Activated T-cell treated with anti-CD3 and anti-CD28 coated beads for 24 hours (primary cell): ENCODE results near the gene OR8K5.
"Not testable (repeated sequence)": the region's sequence is repeated elsewhere in the genome, so short reads cannot be mapped to it uniquely, and the experiment has no call there.

Source experiments
- DNase-seq: peaks from one replicate; pipeline ENCODE4 v3.0.0-alpha.2; 2020; ENCODE audit warnings: low read depth

Gene OR8K5, protein sequence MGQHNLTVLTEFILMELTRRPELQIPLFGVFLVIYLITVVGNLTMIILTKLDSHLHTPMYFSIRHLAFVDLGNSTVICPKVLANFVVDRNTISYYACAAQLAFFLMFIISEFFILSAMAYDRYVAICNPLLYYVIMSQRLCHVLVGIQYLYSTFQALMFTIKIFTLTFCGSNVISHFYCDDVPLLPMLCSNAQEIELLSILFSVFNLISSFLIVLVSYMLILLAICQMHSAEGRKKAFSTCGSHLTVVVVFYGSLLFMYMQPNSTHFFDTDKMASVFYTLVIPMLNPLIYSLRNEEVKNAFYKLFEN

DNA sequence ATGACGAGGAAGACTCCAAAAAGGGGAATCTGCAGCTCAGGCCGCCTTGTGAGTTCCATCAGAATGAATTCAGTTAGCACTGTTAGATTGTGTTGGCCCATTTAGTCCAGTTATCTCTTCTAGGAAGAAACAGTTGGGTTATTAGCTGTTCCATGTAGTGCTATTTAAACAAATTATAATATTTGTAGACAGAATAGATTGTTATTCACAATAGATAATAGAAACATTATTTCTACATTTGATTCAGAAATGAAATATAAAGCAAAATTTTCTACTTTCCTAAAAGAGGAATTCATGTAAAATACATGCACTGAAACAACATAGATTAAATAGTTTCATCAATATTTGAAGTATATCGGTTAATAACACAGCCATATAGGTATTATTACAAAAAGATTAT is at the start of gene OR8K5:
OR8K5 (minus strand) TSS at position 101 of the 400 bp plus-strand sequence; CDS start at position 101, 0 bp downstream.
- DNase-seq = no peak

DNA sequence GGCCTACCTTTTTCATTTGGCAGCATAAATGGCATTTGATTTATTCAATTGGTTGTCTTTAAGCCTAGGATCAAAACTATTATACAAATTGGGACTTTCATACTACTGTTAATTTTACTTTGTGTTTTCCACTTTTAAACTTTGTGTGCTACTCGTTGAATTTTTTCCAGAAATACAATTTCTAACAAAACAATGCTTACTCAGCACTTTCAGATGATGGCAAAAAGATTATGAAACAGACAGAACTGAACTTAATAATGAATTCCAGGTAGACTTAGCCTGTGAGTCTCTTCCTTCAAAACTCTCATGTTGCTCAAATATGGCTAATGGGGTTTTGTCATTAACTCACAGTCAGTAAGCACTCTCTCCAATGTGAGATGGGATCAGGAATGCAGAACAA is 47.7 kb upstream of the OR8K5 start:
- DNase-seq = no peak

DNA sequence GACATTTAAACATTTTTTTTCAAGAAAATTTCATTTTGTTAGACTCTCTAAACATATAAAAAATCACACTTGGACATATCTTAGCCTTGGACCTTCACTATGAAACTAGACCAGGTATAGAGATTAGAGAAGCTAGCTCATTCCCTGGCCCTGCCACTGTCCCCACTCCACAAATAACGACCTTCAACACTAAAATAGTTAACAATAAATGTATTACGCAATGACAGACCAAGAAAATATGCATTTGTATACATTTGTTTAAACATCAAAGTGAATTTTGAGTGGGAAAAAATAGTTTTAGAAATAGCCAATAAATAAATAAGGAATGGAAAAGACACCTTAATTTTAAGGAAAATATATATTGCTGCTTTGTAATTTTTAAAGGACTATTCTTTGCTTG is 37.2 kb upstream of the OR8K5 start:
- no peak for DNase-seq

DNA sequence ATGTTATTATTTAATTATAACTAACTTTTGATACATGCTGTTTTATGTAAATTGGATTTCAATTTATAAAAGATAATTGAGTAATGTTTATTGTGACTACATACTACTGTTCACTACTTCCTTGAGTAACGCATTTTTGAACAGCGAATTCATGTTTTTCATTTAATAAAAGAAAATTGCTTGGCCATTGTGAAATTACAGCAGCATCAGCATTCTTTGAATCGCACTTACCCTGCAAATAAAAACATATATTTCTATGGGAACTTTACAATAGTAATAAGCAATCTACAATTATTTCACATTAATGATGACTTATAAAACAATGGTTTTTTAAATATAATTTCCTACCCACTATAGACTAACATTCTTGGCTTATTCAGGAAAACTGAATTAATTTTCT is 36.6 kb upstream of the OR8K5 start:
- DNase-seq = no peak

DNA sequence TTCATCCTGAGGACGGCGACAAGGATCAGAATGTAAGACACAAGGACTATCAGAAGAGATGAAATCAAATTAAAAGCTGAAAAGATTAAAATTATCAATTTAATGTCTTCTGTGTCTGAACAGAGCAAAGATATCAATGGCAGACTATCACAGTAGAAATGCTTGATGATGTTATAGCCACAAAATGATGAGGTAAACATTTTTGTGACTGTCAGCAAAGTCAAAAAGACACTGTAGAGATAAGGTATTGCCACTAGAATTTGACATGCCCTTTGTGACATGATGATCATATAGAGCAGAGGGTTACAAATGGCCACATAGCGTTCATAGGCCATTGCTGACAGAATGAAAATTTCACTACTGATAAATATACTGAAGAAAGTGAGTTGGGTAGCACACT is 28.5 kb upstream of the OR8K5 start:
- DNase-seq = no peak

DNA sequence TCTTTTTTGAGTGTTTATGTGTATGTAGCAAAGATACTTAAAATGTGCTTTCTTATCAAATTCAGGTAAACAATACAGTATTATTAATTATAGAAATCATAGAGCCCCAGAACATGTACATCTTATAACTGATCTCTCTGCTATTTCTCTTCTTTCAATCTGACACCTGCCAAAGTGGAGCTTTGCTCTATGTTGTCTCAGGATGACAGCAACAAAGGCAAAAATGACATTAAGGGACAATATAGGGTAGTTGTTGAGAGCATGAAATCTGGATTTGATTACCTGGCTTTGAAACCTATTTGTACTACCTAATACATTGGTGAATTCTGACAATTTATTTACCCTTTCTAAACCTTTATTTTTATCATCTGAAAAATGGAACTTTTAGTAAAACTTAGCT is 23.3 kb upstream of the OR8K5 start:
- no peak for DNase-seq

DNA sequence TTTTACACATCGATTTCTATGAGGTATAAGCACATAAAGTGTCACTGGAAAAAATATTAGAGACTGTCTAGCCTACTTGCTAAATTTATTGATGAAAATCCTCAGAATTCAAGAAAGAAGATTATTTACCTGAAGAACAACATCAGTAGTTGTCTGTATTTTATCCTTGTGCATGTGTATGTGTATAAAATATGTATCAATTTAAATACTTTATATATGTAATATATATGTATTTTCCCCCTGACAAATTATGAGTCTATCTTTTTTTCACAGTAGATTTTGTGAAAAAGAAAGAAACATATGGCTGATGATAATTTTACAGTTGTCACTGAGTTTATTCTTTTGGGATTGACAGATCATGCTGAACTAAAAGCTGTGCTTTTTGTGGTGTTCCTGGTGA is 16.2 kb upstream of the OR8K5 start, which contains the start of gene OR5J2:
OR5J2 (plus strand) TSS at position 301 of the 400 bp plus-strand sequence; CDS start at position 301, 0 bp downstream.
- no peak for DNase-seq

DNA sequence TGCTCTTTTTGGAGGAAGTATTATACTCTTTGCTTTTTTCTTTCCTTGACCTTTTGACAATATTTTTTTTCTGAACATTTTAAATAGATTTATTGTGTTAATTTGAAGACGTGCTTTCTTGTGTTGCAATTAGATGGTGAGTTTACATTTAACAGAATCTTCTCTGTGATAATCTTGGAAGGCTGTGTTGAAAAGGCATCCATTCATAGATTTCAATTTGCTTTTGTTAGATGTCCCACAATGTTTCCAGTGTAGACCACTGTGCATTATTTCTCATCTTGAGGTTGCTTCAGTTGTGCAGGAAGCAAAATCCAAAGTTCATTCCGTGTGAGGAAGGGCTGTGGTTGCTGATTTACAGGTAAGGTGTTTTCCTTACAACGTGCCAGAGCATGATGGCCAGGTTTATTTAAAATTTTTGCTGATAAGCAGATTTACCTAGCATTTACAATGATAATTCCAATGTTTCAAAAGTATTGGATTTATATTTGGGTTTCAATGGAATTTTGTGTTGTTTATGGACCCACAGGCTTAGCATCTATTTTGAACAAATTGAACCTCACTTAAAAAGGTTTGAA is 12.2 kb upstream of the OR8K5 start:
- no peak for DNase-seq

DNA sequence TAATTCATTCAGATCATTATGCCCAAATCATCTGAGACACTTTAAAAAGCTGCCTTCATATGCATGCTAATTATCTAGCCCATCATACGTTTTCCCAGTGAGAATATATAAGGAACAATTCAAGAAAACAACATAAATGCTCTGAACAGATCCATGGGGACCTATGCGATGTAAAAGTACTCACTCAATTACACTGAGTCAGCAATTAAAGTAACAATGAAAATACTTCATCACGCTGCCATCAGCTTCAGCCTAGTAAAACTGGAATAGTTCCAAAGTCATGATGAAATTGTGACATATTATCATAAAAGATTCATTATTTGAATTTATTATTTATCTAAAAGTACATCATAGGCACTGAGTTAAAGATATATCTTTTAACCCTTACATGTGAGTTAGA is 3.7 kb upstream of the OR8K5 start:
- DNase-seq = no peak

DNA sequence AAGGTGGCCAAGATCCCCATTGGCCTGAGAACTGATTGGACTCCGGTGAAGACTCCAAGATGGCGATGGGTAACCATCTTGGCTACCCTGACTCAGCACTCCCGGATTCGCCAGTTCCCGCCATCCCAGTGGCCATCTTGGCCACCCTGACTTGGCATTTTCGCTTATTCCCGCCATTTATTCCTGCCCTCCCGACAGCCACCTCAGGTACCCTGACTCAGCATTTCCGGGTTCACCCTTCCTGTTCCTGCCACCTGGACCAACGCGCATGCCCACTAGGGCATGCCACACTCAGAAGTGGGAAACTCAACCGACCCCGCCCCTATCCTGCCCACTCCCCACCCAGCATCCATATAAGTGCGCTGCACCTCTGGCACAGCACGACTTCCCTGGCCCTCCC is 7.8 kb downstream of the OR8K5 start:
- no peak for DNase-seq

DNA sequence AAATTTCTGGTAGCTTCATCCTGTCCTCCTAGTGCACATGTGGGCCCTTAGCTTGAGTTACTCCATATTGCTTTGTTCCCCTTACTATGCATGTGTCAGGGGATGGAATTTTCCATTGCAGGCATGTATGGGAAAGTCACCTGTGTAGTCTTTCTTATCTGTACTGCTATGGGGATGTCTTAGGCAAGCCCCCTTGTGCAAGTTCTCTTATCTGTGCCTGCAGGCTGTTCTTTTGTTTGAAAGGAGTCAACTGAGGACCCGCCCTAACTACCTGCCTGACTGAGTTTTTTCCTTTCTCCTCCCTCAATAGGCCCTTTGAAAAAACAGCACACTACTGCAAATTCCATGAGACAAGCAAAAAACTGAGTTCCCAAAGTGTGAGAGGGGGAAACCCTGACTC is 8.7 kb downstream of the OR8K5 start:
- no peak for DNase-seq

DNA sequence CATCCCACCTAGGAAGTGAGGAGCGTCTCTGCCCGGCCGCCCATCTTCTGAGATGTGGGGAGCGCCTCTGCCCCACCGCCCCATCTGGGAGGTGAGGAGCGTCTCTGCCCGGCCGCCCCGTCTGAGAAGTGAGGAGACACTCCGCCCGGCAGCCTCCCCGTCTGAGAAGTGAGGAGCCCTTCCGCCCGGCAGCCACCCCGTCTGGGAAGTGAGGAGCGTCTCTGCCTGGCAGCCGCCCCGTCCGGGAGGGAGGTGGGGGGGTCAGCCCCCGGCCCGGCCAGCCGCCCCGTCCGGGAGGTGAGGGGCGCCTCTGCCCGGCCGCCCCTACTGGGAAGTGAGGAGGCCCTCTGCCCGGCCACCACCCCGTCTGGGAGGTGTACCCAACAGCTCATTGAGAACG is 16.4 kb downstream of the OR8K5 start:
- not testable (repeated sequence) for DNase-seq

DNA sequence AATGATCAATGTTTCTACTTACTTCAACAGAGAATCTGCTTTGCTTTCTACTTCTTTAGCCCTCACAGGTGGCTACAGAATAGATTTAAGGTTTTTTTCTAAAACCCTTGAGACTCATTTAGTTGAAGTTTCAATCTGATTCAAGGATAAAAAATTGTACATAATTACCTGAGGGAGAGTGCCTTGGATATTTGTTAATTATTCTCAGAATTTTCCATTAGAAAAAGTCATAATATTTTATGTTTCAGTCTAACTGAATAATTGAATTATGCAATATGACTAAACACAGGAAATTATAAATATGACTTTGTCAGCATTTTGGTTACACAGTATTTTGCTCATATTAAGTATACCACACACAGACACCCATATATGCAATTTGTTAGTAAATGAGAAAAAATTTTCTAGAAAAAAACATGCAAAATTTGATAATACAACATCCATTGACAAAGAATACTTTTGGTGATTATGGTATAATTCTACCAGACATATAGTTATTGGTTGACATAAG is 19.9 kb downstream of the OR8K5 start, which contains the start of gene OR8J3:
OR8J3 (minus strand) TSS at position 51 of the 511 bp plus-strand sequence. CDS start 2,483 bp downstream, outside the sequence.
- DNase-seq = no peak

DNA sequence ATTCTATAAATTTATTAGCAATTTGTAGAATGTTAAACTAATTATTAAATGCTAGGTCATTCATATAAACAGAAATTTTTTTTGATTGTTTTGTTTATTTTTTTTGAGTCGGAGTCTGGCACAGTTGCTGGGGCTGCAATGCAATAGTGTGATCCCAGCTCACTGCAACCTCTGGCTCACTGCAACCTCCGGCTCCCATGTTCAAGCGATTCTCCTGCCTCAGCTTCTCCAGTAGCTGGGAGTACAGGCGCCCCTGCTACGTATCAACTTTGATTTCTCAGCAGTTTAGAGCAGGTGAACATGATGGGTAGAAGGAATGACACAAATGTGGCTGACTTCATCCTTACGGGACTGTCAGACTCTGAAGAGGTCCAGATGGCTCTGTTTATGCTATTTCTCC is 38.0 kb downstream of the OR8K5 start, which contains the start of gene OR8H3:
OR8H3 (plus strand) TSS at position 301 of the 400 bp plus-strand sequence; CDS start at position 301, 0 bp downstream.
- DNase-seq = no peak
